A549 (cell line): Measurements from ENCODE around the gene LBHD1. TPM values are rescaled to one million over a fixed set of nuclear protein-coding genes. Genes with fewer than 3 reads are reported as not detected.

Source experiments
- ATAC-seq, 2 experiments: fragments of 200-7000 bp in 1 of 2; fragments of >200 bp in 1 of 2; cut with Nextera tagmentation in 1 of 2; cut with Tn5 transposase in 1 of 2; 3 replicates each; pipeline versions ENCODE4 v1.8.0 to v1.9.1; 2018 to 2020; ENCODE audit warnings: mild to moderate bottlenecking in 1 of 2, moderate library complexity in 1 of 2
- CTCF ChIA-PET: fragments of 300-600 bp; sonication (Branson Sonifier 250); formaldehyde crosslinking; extraction: SDS; loops from one replicate; lab custom pipeline; 2021; ENCODE audit warnings: antibody characterized with exemption, inconsistent platforms; lab: Yijun Ruan, JAX
- POLR2A ChIA-PET: fragments of 350-600 bp; formaldehyde crosslinking; extraction: SDS; loops from one replicate; lab custom pipeline; 2021; ENCODE audit warnings: antibody characterized with exemption, inconsistent platforms; lab: Yijun Ruan, JAX
- DNase-seq, 2 experiments: peaks; one replicate each; pipeline versions ENCODE4 v3.0.0 to v3.0.0-alpha.2; 2011 to 2016; ENCODE audit warnings: low read depth in 1 of 2, low spot score in 1 of 2
- FAIRE-seq: peaks from 2 replicates; lab custom pipeline; 2011; peaks lifted over from hg19 to GRCh38; lab: Jason Lieb, UNC
- H3K27ac ChIP-seq, 2 experiments: fragments of >200 bp; sonication (Bioruptor Twin); formaldehyde crosslinking; 3 replicates each; pipeline ENCODE4 v1.5.1; 2016 to 2017
- H3K4me1 ChIP-seq: fragments of >200 bp; sonication (Bioruptor Twin); formaldehyde crosslinking; 3 replicates; pipeline ENCODE4 v1.6.1; 2016
- H3K4me2 ChIP-seq: fragments of >200 bp; sonication (Bioruptor Twin); formaldehyde crosslinking; 3 replicates; pipeline ENCODE4 v1.6.1; 2016
- H3K4me3 ChIP-seq: fragments of >200 bp; sonication (Bioruptor Twin); formaldehyde crosslinking; 3 replicates; pipeline ENCODE4 v1.5.1; 2016
- H3K9me3 ChIP-seq: fragments of >200 bp; sonication (Bioruptor Twin); formaldehyde crosslinking; 3 replicates; pipeline ENCODE4 v1.6.1; 2016
- ATOH8 ChIP-seq: fragments of 250-450 bp; sonication (Bioruptor Pico); IDR thresholded peaks from 2 replicates; pipeline ENCODE4 v1.5.0; 2020; ENCODE audit warnings: low read depth, mild to moderate bottlenecking, moderate library complexity
- BHLHE40 ChIP-seq: IDR thresholded peaks from 2 replicates; pipeline ENCODE4 v1.6.1; 2012; ENCODE audit warnings: low read depth, low read length, inconsistent platforms
- CBX2 ChIP-seq: fragments of 200-600 bp; sonication (generic); IDR thresholded peaks from 2 replicates; pipeline ENCODE4 v1.6.1; 2016; ENCODE audit warnings: low read depth, mild to moderate bottlenecking, borderline replicate concordance
- CBX8 ChIP-seq: fragments of 200-600 bp; sonication (generic); IDR thresholded peaks from 2 replicates; pipeline ENCODE4 v1.6.1; 2016
- CEBPB ChIP-seq, 2 experiments: fragments of >200 bp in 1 of 2; sonication (Bioruptor Twin) in 1 of 2; formaldehyde crosslinking in 1 of 2; IDR thresholded peaks; 2 replicates each; pipeline ENCODE4 v1.6.1; 2012 to 2016
- CHD4 ChIP-seq: fragments of 200-600 bp; sonication (generic); IDR thresholded peaks from 2 replicates; pipeline ENCODE4 v1.6.1; 2016; ENCODE audit warnings: antibody characterized with exemption, mild to moderate bottlenecking, borderline replicate concordance
- E2F6 ChIP-seq: IDR thresholded peaks from 2 replicates; pipeline ENCODE4 v1.6.1; 2012; ENCODE audit warnings: low read depth, borderline replicate concordance
- EHMT2 ChIP-seq: fragments of 200-600 bp; sonication (generic); IDR thresholded peaks from 2 replicates; pipeline ENCODE4 v1.6.1; 2016; ENCODE audit warnings: antibody characterized with exemption, low read depth, mild to moderate bottlenecking, moderate library complexity
- EP300 ChIP-seq, 2 experiments: fragments of >200 bp; sonication (Bioruptor Twin); formaldehyde crosslinking; IDR thresholded peaks; 2 replicates in 1 of 2; 3 replicates in 1 of 2; pipeline ENCODE4 v1.6.1; 2016 to 2017
- HES2 ChIP-seq: fragments of >200 bp; sonication (Bioruptor Twin); formaldehyde crosslinking; IDR thresholded peaks from 2 replicates; pipeline ENCODE4 v1.6.1; 2016
- HOXA7 ChIP-seq: fragments of 250-450 bp; sonication (Bioruptor Pico); IDR thresholded peaks from 2 replicates; pipeline ENCODE4 v1.5.0; 2020; ENCODE audit warnings: mild to moderate bottlenecking, moderate library complexity
- JUN ChIP-seq, 2 experiments: fragments of >200 bp; sonication (Bioruptor Twin); formaldehyde crosslinking; IDR thresholded peaks; 2 replicates in 1 of 2; 3 replicates in 1 of 2; pipeline ENCODE4 v1.6.1; 2016 to 2017
- JUNB ChIP-seq: fragments of >200 bp; sonication (Bioruptor Twin); formaldehyde crosslinking; IDR thresholded peaks from 2 replicates; pipeline ENCODE4 v1.6.1; 2016
- KDM5A ChIP-seq: fragments of 200-600 bp; sonication (generic); IDR thresholded peaks from 2 replicates; pipeline ENCODE4 v1.6.1; 2016; ENCODE audit warnings: antibody characterized with exemption, mild to moderate bottlenecking
- MAFK ChIP-seq: fragments of 450-650 bp; IDR thresholded peaks from 2 replicates; pipeline ENCODE4 v1.6.1; 2014; ENCODE audit not compliant: partially characterized antibody
- MAX ChIP-seq: IDR thresholded peaks from 2 replicates; pipeline ENCODE4 v1.6.1; 2012
- MYC ChIP-seq: IDR thresholded peaks from 2 replicates; pipeline ENCODE4 v1.6.1; 2012; ENCODE audit warnings: mild to moderate bottlenecking, inconsistent platforms, low read length, improper control_type of control experiment, borderline replicate concordance
- NFE2L2 ChIP-seq: fragments of 150-350 bp; conservative IDR thresholded peaks from 2 replicates; pipeline ENCODE4 v1.6.1; 2014; ENCODE audit warnings: low read length
- NPAS2 ChIP-seq: fragments of 250-450 bp; sonication (Bioruptor Pico); IDR thresholded peaks from 2 replicates; pipeline ENCODE4 v1.8.0; 2022; ENCODE audit warnings: mild to moderate bottlenecking, moderate library complexity, borderline replicate concordance
- PBX3 ChIP-seq: IDR thresholded peaks from 2 replicates; pipeline ENCODE4 v1.6.1; 2012
- POLR2A ChIP-seq: IDR thresholded peaks from 2 replicates; pipeline ENCODE4 v1.6.1; 2012; ENCODE audit warnings: mild to moderate bottlenecking, low read length
- RFX5 ChIP-seq: fragments of 450-650 bp; IDR thresholded peaks from 2 replicates; pipeline ENCODE4 v1.7.1; 2014; ENCODE audit warnings: antibody characterized with exemption, mild to moderate bottlenecking, moderate library complexity
- RNF2 ChIP-seq: fragments of 200-600 bp; sonication (generic); IDR thresholded peaks from 2 replicates; pipeline ENCODE4 v1.6.1; 2016; ENCODE audit warnings: low read depth, mild to moderate bottlenecking, antibody characterized with exemption, moderate library complexity, borderline replicate concordance
- SMC3 ChIP-seq: fragments of >200 bp; sonication (Bioruptor Twin); formaldehyde crosslinking; IDR thresholded peaks from 3 replicates; pipeline ENCODE4 v1.6.1; 2018; ENCODE audit warnings: inconsistent platforms
- SREBF2 ChIP-seq: fragments of 450-650 bp; IDR thresholded peaks from 2 replicates; pipeline ENCODE4 v1.6.1; 2014; ENCODE audit warnings: mild to moderate bottlenecking, moderate library complexity
- TFCP2L1 ChIP-seq: fragments of 250-450 bp; sonication (Bioruptor Pico); IDR thresholded peaks from 2 replicates; pipeline ENCODE4 v1.5.0; 2021; ENCODE audit warnings: mild to moderate bottlenecking
- USF2 ChIP-seq: fragments of 450-650 bp; IDR thresholded peaks from 2 replicates; pipeline ENCODE4 v1.6.1; 2014; ENCODE audit warnings: antibody characterized with exemption
- WGBS: methylation state at CpG from one replicate; pipeline ENCODE4 v1.1.6; 2017; ENCODE audit errors: missing lambda C conversion rate; 5-methylcytosine and 5-hydroxymethylcytosine counted together
- polyA plus RNA-seq, 4 experiments: library from polyadenylated mRNA; depleted of rRNA in 3 of 4; stranded (reverse); fragments of >200 nt; fragmentation: RNase III in 1 of 4; extraction: RNeasy Plus Mini Kit Qiagen cat#74134 plus additional on column Dnase treatment in 1 of 4; gene quantifications; 2 replicates in 3 of 4; 3 replicates in 1 of 4; pipeline ENCODE4 v1.2.3, GENCODE V29; 2011 to 2017

Gene LBHD1
- polyA plus RNA-seq, 2 of the 4 experiments (the other 2 are of a cell fraction) = 4.1 to 6.8 TPM

- POLR2A ChIA-PET = interaction anchor here (0.9 to 5.5 kb wide), 16 partner anchors 8 to 104 kb away, joined by 3 to 91 read pairs (median 28); partner anchors contain the start of genes B3GAT3, GANAB, HNRNPUL2 and INTS5
- peak overlapping the region; percentile 79 for H3K4me3 ChIP-seq
- no peak for DNase-seq
- no peak for TF ChIP-seq NPAS2 (CRISPR knock-in tag)
- TF ChIP-seq SREBF2 = no peak
- TF ChIP-seq PBX3 = peak; percentile 54
- TF ChIP-seq MAX = peak; percentile 44; the same call in 1 of the 2 replicates
- TF ChIP-seq NFE2L2 = no peak
- no peak for TF ChIP-seq ATOH8
- TF ChIP-seq HOXA7 = no peak; the same call in 1 of the 2 replicates
- peak; percentile 15 to 18; a peak in 3 of 5 replicates for TF ChIP-seq JUN (IDR thresholded peaks at IDR 0.05)
- TF ChIP-seq, all 56 proteins: peak for 3
- CTCF ChIA-PET = interaction anchor here (0.5 to 6.5 kb wide), 8 partner anchors 9 to 106 kb away, joined by 3 to 30 read pairs (median 4); no protein-coding TSS in a partner anchor
- Histone ChIP-seq H3K9me3 (no peaks in the 10 kb centered on the region), H3K4me2 (peak overlapping the region; percentile 78), H3K27ac (peak overlapping the region; percentile 93 to 96), H3K4me1 (peaks cover 32% of the 10 kb centered on the region)
- ATAC-seq = no peak
- FAIRE-seq = no peak
- 14% methylated on average over 14 of the region's 16 CpGs for WGBS
Observed at GRCh38 chr11:62666259-62666926, 5.7 kb downstream of the LBHD1 start.

- POLR2A ChIA-PET = interaction anchor here (0.8 to 5.5 kb wide), 30 partner anchors 8 to 851 kb away, joined by 3 to 91 read pairs (median 12); partner anchors contain the start of genes B3GAT3, EEF1G, EML3 and GANAB
- CTCF ChIA-PET = interaction anchor here (0.6 to 3.1 kb wide), 12 partner anchors 8 to 273 kb away, joined by 3 to 7 read pairs (median 4); partner anchors contain the start of genes B3GAT3 and ROM1
- peak overlapping the region; percentile 78 for H3K4me2 ChIP-seq
- no peak for FAIRE-seq
- peak overlapping the region; percentile 93 to 96 for H3K27ac ChIP-seq
- H3K4me3 ChIP-seq = peak overlapping the region; percentile 79
- H3K9me3 ChIP-seq = no peaks in the 10 kb centered on the region
- TF ChIP-seq EHMT2 (no peak), RNF2 (no peak), EP300 (IDR thresholded peaks at IDR 0.05) (no peak), HES2 (no peak), CHD4 (no peak), KDM5A (no peak), JUNB (no peak), SMC3 (no peak), RFX5 (no peak), CEBPB (IDR thresholded peaks at IDR 0.05) (no peak), HOXA7 (peak; percentile 61; the same call in 1 of the 2 replicates), SREBF2 (no peak), PBX3 (peak; percentile 57), TFCP2L1 (no peak), CBX8 (no peak), MAFK (no peak), MYC (no peak), USF2 (no peak), POLR2A (peak; percentile 48), E2F6 (no peak; the same call in 1 of the 2 replicates), BHLHE40 (no peak), CBX2 (no peak), MAX (peak; percentile 9; the same call in 1 of the 2 replicates)
- TF ChIP-seq, all 56 proteins: peak for 4
- DNase-seq = peak in 1 of 2 experiments; percentile 45
- peaks cover 32% of the 10 kb centered on the region for H3K4me1 ChIP-seq
- peak; percentile 9 to 16; a peak in 5 of 6 replicates for ATAC-seq
- under 1% methylated on average over 36 of the region's 39 CpGs for WGBS
Observed at GRCh38 chr11:62665599-62666258, 6.3 kb downstream of the LBHD1 start.
